Measurements from ENCODE around the gene LRCOL1.

LRCOL1 gene

DNA sequence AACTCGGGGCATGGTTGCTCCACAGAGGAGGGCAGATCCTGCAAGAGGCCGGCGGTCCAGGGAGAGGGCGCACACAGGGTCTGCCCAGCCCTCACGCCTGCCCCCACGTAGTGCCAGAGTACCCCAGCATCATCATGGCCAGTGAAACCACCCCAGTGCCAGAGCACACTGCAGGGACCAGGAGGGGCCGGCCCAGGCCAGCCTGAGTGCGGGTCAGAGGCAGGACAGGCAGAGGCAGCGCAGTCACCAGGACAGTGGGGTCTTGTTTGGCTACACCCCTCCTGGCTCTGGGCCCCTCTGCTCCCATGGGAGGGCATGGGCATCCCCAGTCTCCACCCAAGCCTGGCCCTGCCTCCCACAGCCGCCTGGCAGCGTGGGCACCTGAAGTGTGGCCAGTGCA lies 34.7 kb downstream of the LRCOL1 start (continued):
- TF ChIP-seq, protein P1, sequence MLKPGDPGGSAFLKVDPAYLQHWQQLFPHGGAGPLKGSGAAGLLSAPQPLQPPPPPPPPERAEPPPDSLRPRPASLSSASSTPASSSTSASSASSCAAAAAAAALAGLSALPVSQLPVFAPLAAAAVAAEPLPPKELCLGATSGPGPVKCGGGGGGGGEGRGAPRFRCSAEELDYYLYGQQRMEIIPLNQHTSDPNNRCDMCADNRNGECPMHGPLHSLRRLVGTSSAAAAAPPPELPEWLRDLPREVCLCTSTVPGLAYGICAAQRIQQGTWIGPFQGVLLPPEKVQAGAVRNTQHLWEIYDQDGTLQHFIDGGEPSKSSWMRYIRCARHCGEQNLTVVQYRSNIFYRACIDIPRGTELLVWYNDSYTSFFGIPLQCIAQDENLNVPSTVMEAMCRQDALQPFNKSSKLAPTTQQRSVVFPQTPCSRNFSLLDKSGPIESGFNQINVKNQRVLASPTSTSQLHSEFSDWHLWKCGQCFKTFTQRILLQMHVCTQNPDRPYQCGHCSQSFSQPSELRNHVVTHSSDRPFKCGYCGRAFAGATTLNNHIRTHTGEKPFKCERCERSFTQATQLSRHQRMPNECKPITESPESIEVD (tag by site-specific recombination; IDR thresholded peaks at IDR 0.05), result no peak
- TF ChIP-seq SCRT1 (tag by site-specific recombination; IDR thresholded peaks at IDR 0.05; ENCODE audit: borderline replicate concordance) (no peak), ZNF529 (tag by site-specific recombination; IDR thresholded peaks at IDR 0.05; ENCODE audit: insufficient replicate concordance) (no peak), KLF1 (tag by site-specific recombination; IDR thresholded peaks at IDR 0.05) (no peak), ZNF274 (IDR thresholded peaks at IDR 0.05; ENCODE audit: low read length) (no peak), ZNF274 (tag by site-specific recombination; IDR thresholded peaks at IDR 0.05; ENCODE audit: borderline replicate concordance) (no peak), ZNF140 (tag by site-specific recombination; IDR thresholded peaks at IDR 0.05) (no peak), MEIS1 (CRISPR knock-in tag; IDR thresholded peaks at IDR 0.05; ENCODE audit: borderline replicate concordance) (no peak), SALL2 (tag by site-specific recombination; IDR thresholded peaks at IDR 0.05; ENCODE audit: borderline replicate concordance) (no peak), ZNF221 (tag by site-specific recombination; IDR thresholded peaks at IDR 0.05; ENCODE audit: borderline replicate concordance) (no peak)
- TF ChIP-seq, protein P2, sequence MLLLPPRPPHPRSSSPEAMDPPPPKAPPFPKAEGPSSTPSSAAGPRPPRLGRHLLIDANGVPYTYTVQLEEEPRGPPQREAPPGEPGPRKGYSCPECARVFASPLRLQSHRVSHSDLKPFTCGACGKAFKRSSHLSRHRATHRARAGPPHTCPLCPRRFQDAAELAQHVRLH (tag by site-specific recombination; IDR thresholded peaks at IDR 0.05), result no peak
- TF ChIP-seq, protein P3, sequence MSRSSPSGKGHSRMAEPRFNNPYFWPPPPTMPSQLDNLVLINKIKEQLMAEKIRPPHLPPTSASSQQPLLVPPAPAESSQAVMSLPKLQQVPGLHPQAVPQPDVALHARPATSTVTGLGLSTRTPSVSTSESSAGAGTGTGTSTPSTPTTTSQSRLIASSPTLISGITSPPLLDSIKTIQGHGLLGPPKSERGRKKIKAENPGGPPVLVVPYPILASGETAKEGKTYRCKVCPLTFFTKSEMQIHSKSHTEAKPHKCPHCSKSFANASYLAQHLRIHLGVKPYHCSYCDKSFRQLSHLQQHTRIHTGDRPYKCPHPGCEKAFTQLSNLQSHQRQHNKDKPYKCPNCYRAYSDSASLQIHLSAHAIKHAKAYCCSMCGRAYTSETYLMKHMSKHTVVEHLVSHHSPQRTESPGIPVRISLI (tag by site-specific recombination; IDR thresholded peaks at IDR 0.05), result no peak
- TF ChIP-seq, protein P4, sequence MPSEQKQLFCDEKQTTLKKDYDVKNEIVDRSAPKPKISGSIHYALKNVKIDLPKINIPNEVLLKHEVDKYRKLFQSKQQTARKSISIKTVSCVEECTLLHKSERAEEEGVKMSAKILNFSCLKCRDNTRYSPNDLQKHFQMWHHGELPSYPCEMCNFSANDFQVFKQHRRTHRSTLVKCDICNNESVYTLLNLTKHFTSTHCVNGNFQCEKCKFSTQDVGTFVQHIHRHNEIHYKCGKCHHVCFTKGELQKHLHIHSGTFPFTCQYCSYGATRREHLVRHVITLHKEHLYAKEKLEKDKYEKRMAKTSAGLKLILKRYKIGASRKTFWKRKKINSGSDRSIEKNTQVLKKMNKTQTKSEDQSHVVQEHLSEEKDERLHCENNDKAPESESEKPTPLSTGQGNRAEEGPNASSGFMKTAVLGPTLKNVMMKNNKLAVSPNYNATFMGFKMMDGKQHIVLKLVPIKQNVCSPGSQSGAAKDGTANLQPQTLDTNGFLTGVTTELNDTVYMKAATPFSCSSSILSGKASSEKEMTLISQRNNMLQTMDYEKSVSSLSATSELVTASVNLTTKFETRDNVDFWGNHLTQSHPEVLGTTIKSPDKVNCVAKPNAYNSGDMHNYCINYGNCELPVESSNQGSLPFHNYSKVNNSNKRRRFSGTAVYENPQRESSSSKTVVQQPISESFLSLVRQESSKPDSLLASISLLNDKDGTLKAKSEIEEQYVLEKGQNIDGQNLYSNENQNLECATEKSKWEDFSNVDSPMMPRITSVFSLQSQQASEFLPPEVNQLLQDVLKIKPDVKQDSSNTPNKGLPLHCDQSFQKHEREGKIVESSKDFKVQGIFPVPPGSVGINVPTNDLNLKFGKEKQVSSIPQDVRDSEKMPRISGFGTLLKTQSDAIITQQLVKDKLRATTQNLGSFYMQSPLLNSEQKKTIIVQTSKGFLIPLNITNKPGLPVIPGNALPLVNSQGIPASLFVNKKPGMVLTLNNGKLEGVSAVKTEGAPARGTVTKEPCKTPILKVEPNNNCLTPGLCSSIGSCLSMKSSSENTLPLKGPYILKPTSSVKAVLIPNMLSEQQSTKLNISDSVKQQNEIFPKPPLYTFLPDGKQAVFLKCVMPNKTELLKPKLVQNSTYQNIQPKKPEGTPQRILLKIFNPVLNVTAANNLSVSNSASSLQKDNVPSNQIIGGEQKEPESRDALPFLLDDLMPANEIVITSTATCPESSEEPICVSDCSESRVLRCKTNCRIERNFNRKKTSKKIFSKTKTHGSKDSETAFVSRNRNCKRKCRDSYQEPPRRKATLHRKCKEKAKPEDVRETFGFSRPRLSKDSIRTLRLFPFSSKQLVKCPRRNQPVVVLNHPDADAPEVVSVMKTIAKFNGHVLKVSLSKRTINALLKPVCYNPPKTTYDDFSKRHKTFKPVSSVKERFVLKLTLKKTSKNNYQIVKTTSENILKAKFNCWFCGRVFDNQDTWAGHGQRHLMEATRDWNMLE (tag by site-specific recombination; conservative IDR thresholded peaks at IDR 0.05; ENCODE audit: low read depth), result no peak

DNA sequence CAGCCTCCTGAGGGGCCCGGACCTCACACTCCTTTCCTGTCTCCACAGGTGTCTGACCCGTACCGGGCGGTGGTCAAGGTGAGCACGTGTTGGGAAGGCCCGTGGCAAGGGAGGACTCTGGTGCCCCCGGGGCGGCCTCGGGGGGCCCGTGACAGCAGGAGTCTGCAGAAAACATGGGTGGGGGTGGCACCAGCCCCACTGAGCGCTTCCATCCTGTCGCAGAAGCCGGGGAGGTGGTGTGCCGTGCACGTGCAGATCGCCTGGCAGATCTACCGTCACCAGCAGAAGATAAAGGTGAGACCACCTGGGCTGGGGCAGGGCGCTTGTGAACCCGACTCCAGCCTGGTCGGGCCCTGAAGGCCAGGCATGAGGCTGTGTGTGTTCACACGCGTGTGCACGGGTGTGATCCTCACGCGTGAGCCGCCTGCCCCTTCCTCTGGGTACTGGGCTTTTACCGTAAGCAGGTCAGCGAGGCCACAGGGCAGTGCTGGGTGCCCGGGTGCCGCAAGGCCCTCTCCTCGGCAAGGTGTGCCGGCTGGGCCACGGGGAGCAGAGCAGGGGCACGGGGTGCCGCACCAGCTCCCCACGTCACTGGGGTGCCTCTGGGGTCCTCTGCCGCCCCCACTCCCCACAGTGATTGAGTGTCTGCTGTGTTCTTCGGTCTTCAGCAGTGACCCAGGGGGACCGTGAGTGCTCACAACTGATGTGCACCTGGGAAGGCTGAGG lies 35.9 kb downstream of the LRCOL1 start:
- Histone ChIP-seq H3K4me3 (ENCODE audit: low read depth, low read length) (no peak overlapping the region), H3K4me1 (ENCODE audit: control insufficient read depth, insufficient read depth, low read length) (no peaks in the 10 kb centered on the region), H3K36me3 (ENCODE audit: control insufficient read depth in 2 of 2, insufficient read depth in 1 of 2, low read length in 2 of 2) (peaks cover 0 to 71% of the 10 kb centered on the region in 2 experiments; a peak in 1 of 3 replicates), H3K9me3 (ENCODE audit: control insufficient read depth, insufficient read depth, low read depth, low read length) (no peaks in the 10 kb centered on the region), H3K27ac (ENCODE audit: extremely low read depth, low read depth, low read length) (no peak overlapping the region)
- TF ChIP-seq, protein P5, sequence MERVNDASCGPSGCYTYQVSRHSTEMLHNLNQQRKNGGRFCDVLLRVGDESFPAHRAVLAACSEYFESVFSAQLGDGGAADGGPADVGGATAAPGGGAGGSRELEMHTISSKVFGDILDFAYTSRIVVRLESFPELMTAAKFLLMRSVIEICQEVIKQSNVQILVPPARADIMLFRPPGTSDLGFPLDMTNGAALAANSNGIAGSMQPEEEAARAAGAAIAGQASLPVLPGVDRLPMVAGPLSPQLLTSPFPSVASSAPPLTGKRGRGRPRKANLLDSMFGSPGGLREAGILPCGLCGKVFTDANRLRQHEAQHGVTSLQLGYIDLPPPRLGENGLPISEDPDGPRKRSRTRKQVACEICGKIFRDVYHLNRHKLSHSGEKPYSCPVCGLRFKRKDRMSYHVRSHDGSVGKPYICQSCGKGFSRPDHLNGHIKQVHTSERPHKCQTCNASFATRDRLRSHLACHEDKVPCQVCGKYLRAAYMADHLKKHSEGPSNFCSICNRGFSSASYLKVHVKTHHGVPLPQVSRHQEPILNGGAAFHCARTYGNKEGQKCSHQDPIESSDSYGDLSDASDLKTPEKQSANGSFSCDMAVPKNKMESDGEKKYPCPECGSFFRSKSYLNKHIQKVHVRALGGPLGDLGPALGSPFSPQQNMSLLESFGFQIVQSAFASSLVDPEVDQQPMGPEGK (tag by site-specific recombination; IDR thresholded peaks at IDR 0.05), result no peak
- TF ChIP-seq, protein P6, sequence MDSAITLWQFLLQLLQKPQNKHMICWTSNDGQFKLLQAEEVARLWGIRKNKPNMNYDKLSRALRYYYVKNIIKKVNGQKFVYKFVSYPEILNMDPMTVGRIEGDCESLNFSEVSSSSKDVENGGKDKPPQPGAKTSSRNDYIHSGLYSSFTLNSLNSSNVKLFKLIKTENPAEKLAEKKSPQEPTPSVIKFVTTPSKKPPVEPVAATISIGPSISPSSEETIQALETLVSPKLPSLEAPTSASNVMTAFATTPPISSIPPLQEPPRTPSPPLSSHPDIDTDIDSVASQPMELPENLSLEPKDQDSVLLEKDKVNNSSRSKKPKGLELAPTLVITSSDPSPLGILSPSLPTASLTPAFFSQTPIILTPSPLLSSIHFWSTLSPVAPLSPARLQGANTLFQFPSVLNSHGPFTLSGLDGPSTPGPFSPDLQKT (IDR thresholded peaks at IDR 0.05; ENCODE audit: borderline replicate concordance, low read depth, low read length), result no peak
- no peak for TF ChIP-seq ZNF112 (tag by site-specific recombination; IDR thresholded peaks at IDR 0.05)
- no peak for TF ChIP-seq ZNF658 (tag by site-specific recombination; IDR thresholded peaks at IDR 0.05)
- TF ChIP-seq KLF16 (tag by site-specific recombination; IDR thresholded peaks at IDR 0.05), result no peak
- ChIA-PET POLR2A (no interaction called here), CTCF (interaction anchor here (0.6 kb wide), 1 partner anchor 61 kb away, joined by 3 read pairs; no protein-coding TSS in a partner anchor)
